ENCODE data around the gene FNDC3B.

The FNDC3B gene

DNA sequence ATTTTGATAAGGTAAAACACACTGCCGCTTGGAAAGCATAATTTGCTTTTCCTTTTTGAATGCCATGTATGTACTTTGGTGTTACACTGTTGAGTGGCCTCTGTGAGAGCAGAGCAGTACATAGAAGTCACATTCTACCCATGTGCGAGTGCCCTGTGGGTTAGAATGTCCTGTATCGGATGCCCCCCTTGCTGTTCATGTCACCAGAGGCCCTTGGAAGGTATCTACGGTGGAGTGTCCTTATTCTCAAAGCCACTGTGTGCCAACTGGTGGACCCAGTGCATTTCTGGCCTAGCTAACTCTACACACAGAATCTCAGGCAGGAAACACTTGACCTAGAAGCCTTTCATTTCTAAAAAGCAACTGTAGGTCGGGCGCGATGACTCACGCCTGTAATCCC is 271.8 kb downstream of the FNDC3B start:
- Histone ChIP-seq H3K4me1 (ENCODE audit: control insufficient read depth, insufficient read depth, low read length) (no peaks in the 10 kb centered on the region), H3K4me3 (ENCODE audit: low read depth, low read length) (no peak overlapping the region), H3K9me3 (ENCODE audit: control insufficient read depth, insufficient read depth, low read depth, low read length) (no peaks in the 10 kb centered on the region), H3K36me3 (ENCODE audit: control insufficient read depth in 2 of 2, insufficient read depth in 1 of 2, low read length in 2 of 2) (peaks cover 0 to 46% of the 10 kb centered on the region in 2 experiments; a peak in 1 of 3 replicates), H3K27ac (ENCODE audit: extremely low read depth, low read depth, low read length) (no peak overlapping the region)
- ChIA-PET CTCF (interaction anchor here (1.5 kb wide), 1 partner anchor 21 kb away, joined by 8 read pairs; no protein-coding TSS in a partner anchor), POLR2A (no interaction called here)
- TF ChIP-seq, protein P1, sequence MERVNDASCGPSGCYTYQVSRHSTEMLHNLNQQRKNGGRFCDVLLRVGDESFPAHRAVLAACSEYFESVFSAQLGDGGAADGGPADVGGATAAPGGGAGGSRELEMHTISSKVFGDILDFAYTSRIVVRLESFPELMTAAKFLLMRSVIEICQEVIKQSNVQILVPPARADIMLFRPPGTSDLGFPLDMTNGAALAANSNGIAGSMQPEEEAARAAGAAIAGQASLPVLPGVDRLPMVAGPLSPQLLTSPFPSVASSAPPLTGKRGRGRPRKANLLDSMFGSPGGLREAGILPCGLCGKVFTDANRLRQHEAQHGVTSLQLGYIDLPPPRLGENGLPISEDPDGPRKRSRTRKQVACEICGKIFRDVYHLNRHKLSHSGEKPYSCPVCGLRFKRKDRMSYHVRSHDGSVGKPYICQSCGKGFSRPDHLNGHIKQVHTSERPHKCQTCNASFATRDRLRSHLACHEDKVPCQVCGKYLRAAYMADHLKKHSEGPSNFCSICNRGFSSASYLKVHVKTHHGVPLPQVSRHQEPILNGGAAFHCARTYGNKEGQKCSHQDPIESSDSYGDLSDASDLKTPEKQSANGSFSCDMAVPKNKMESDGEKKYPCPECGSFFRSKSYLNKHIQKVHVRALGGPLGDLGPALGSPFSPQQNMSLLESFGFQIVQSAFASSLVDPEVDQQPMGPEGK (tag by site-specific recombination; IDR thresholded peaks at IDR 0.05) = no peak
- TF ChIP-seq PRDM1 (tag by site-specific recombination; IDR thresholded peaks at IDR 0.05) = no peak
- no peak for TF ChIP-seq ZNF654 (tag by site-specific recombination; IDR thresholded peaks at IDR 0.05; ENCODE audit: low read depth)
- no peak for TF ChIP-seq ZNF221 (tag by site-specific recombination; IDR thresholded peaks at IDR 0.05; ENCODE audit: borderline replicate concordance)
- no peak for TF ChIP-seq ZNF529 (tag by site-specific recombination; IDR thresholded peaks at IDR 0.05; ENCODE audit: insufficient replicate concordance)
- TF ChIP-seq KLF7 (tag by site-specific recombination; IDR thresholded peaks at IDR 0.05; ENCODE audit: borderline replicate concordance) = no peak
- no peak for TF ChIP-seq YY1 (tag by site-specific recombination; IDR thresholded peaks at IDR 0.05)
- TF ChIP-seq ZNF10 (tag by site-specific recombination; IDR thresholded peaks at IDR 0.05) = no peak
- no peak for TF ChIP-seq ZNF426 (tag by site-specific recombination; IDR thresholded peaks at IDR 0.05)
- TF ChIP-seq WT1 (tag by site-specific recombination; IDR thresholded peaks at IDR 0.05) = no peak
- no peak for TF ChIP-seq ZIC2 (tag by site-specific recombination; IDR thresholded peaks at IDR 0.05)
- TF ChIP-seq ZNF169 (tag by site-specific recombination; IDR thresholded peaks at IDR 0.05) = no peak
- TF ChIP-seq, protein P2, sequence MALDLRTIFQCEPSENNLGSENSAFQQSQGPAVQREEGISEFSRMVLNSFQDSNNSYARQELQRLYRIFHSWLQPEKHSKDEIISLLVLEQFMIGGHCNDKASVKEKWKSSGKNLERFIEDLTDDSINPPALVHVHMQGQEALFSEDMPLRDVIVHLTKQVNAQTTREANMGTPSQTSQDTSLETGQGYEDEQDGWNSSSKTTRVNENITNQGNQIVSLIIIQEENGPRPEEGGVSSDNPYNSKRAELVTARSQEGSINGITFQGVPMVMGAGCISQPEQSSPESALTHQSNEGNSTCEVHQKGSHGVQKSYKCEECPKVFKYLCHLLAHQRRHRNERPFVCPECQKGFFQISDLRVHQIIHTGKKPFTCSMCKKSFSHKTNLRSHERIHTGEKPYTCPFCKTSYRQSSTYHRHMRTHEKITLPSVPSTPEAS (tag by site-specific recombination; IDR thresholded peaks at IDR 0.05) = no peak
- no peak for TF ChIP-seq ZBTB17 (tag by site-specific recombination; IDR thresholded peaks at IDR 0.05)
- TF ChIP-seq TSHZ1 (tag by site-specific recombination; IDR thresholded peaks at IDR 0.05; ENCODE audit: borderline replicate concordance) = no peak
- no peak for TF ChIP-seq ZNF560 (tag by site-specific recombination; IDR thresholded peaks at IDR 0.05; ENCODE audit: borderline replicate concordance)
- no peak for TF ChIP-seq ZNF623 (tag by site-specific recombination; IDR thresholded peaks at IDR 0.05)
- no peak for TF ChIP-seq ZNF132 (tag by site-specific recombination; IDR thresholded peaks at IDR 0.05; ENCODE audit: borderline replicate concordance)
- TF ChIP-seq, protein P3, sequence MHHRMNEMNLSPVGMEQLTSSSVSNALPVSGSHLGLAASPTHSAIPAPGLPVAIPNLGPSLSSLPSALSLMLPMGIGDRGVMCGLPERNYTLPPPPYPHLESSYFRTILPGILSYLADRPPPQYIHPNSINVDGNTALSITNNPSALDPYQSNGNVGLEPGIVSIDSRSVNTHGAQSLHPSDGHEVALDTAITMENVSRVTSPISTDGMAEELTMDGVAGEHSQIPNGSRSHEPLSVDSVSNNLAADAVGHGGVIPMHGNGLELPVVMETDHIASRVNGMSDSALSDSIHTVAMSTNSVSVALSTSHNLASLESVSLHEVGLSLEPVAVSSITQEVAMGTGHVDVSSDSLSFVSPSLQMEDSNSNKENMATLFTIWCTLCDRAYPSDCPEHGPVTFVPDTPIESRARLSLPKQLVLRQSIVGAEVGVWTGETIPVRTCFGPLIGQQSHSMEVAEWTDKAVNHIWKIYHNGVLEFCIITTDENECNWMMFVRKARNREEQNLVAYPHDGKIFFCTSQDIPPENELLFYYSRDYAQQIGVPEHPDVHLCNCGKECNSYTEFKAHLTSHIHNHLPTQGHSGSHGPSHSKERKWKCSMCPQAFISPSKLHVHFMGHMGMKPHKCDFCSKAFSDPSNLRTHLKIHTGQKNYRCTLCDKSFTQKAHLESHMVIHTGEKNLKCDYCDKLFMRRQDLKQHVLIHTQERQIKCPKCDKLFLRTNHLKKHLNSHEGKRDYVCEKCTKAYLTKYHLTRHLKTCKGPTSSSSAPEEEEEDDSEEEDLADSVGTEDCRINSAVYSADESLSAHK (tag by site-specific recombination; IDR thresholded peaks at IDR 0.05) = no peak
- TF ChIP-seq KLF1 (tag by site-specific recombination; IDR thresholded peaks at IDR 0.05) = no peak
